ENCODE data around the gene ANKRD12. TPM values are rescaled to one million over a fixed set of nuclear protein-coding genes. Genes with fewer than 3 reads are reported as not detected.

The ANKRD12 gene
- total and polyA plus RNA-seq, 2 of the 4 experiments (the other 2 are of a cell fraction) = 2.6 to 12.9 TPM

DNA sequence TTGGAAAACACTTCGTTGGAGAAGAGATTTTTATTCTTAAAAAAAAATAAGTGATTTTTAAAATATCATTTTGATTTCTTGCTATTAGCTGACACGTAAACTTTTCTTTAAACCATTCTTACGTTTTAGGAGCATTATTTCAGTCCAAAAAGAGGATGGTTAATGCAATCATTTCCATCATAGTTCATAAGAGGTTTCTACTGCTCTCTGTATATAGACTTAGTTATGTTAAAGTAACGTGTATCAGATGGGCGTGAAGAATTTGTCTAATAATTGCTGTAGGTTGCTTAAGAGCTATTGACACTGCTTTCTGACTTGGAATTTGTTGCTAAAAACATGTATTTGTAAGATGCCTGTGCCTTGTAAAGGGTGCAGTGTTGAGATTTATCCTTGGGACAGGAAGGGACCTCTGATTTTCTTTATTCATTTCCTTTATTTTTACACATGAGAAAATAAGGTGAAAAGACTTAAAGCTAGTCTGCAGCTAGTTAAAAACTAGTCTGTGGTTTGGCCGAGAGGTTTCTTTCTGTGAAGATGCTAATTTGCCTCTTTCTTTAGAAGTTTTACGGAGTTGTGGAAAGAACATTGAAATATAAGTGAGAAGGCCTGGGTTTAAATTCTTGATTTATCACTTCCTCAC is 2.9 kb downstream of the ANKRD12 start:
- ChIA-PET CTCF (interaction anchor here (0.7 to 2.9 kb wide), 3 partner anchors 8 to 65 kb away, joined by 4 to 13 read pairs (median 7); no protein-coding TSS in a partner anchor), POLR2A (ENCODE audit: unreplicated experiment) (interaction anchor here (0.6 kb wide), 1 partner anchor 73 kb away, joined by 3 read pairs; no protein-coding TSS in a partner anchor)
- Histone ChIP-seq H4K91ac (ENCODE audit: insufficient read depth, low read depth, low read length) (no peak overlapping the region), H3K9me3 (ENCODE audit: control insufficient read depth, insufficient read depth, low read length) (no peaks in the 10 kb centered on the region), H2BK120ac (ENCODE audit: low read depth, low read length) (no peak overlapping the region), H3K4me2 (ENCODE audit: low read depth, low read length) (peak overlapping the region; percentile 85), H3K4ac (ENCODE audit: low read depth, low read length) (no peak overlapping the region), H3K56ac (ENCODE audit: extremely low read depth, insufficient read depth, low read length) (no peak overlapping the region), H3K14ac (replicated peaks; ENCODE audit: low read depth, low read length) (no peak overlapping the region), H2AK5ac (ENCODE audit: low read depth, low read length) (no peak overlapping the region), H2BK20ac (ENCODE audit: low read depth, low read length) (no peak overlapping the region), H3K9me1 (ENCODE audit: insufficient read depth, low read length) (0 out of 2 replicates have a peak, but pooled peaks cover 2% of the 10 kb centered on the region), H3K27ac (ENCODE audit: insufficient read depth, low read length) (no peak overlapping the region), H4K20me1 (ENCODE audit: insufficient read depth, low read length) (peaks cover 47% of the 10 kb centered on the region), H2AFZ (replicated peaks; ENCODE audit: low read length, poor library complexity) (no peak overlapping the region), H3K4me1 (ENCODE audit: control insufficient read depth, insufficient read depth, low read length) (peaks cover 11% of the 10 kb centered on the region), H3K4me3 (ENCODE audit: insufficient read depth, low read depth, low read length) (peak overlapping the region; percentile 2; the same call in 1 of the 2 replicates), H4K8ac (ENCODE audit: low read depth in 2 of 2, low read length in 2 of 2) (no peak overlapping the region; a peak in 1 of 4 replicates), H3K18ac (ENCODE audit: low read depth, low read length) (no peak overlapping the region), H2AK9ac (replicated peaks; ENCODE audit: low read depth, low read length, poor library complexity) (no peak overlapping the region), H3K23ac (ENCODE audit: low read depth, low read length) (peak overlapping the region; percentile 11; the same call in 1 of the 2 replicates), H3K36me3 (ENCODE audit: control insufficient read depth, insufficient read depth, low read length) (peaks cover 4% of the 10 kb centered on the region; the same call in 1 of the 2 replicates), H3K79me1 (ENCODE audit: low read depth in 1 of 2, low read length in 2 of 2) (peaks cover 0 to 39% of the 10 kb centered on the region in 2 experiments; a peak in 2 of 4 replicates), H2BK5ac (ENCODE audit: low read depth, low read length, poor library complexity, severe bottlenecking) (peak overlapping the region; percentile 51), H3K9ac (ENCODE audit: low read depth, low read length) (no peak overlapping the region), H2BK15ac (ENCODE audit: low read depth, low read length) (no peak overlapping the region), H4K5ac (ENCODE audit: low read depth, low read length) (no peak overlapping the region), H3K27me3 (ENCODE audit: control insufficient read depth, insufficient read depth, low read length) (no peaks in the 10 kb centered on the region)
- no peak for TF ChIP-seq CEBPB (IDR thresholded peaks at IDR 0.05; ENCODE audit: low read depth, low read length)
- TF ChIP-seq NFE2L2 (IDR thresholded peaks at IDR 0.05; ENCODE audit: low read depth, low read length) = no peak
- TF ChIP-seq, protein P1, sequence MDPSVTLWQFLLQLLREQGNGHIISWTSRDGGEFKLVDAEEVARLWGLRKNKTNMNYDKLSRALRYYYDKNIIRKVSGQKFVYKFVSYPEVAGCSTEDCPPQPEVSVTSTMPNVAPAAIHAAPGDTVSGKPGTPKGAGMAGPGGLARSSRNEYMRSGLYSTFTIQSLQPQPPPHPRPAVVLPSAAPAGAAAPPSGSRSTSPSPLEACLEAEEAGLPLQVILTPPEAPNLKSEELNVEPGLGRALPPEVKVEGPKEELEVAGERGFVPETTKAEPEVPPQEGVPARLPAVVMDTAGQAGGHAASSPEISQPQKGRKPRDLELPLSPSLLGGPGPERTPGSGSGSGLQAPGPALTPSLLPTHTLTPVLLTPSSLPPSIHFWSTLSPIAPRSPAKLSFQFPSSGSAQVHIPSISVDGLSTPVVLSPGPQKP (IDR thresholded peaks at IDR 0.05; ENCODE audit: borderline replicate concordance, low read depth, low read length) = no peak
- no peak for TF ChIP-seq MXI1 (IDR thresholded peaks at IDR 0.05; ENCODE audit: borderline replicate concordance, low read depth, low read length)
- TF ChIP-seq RAD21 (IDR thresholded peaks at IDR 0.05; ENCODE audit: low read length) = no peak
- DNase-seq (no peak), ATAC-seq (ENCODE audit: low read depth) (no peak)
- dilution Hi-C loops (cut with HindIII; ENCODE audit: low sequenced_read_pairs, unreplicated experiment) = no loop called here
- no CpG with 5 or more reads among the region's 7 CpGs for WGBS, 2 experiments (ENCODE audit: extremely low coverage in 2 of 2, insufficient read length in 1 of 2)
- intact Hi-C loops (cut with micrococcal nuclease) = loop anchor here (5.0 to 10.0 kb wide), 2 partner anchors 145 to 198 kb away; no protein-coding TSS in a partner anchor
- BruUV-seq (replicated peaks) = no TSS peak
- in situ Hi-C loops (cut with MboI; ENCODE audit: low sequenced_read_pairs) = loop anchor here (10.0 kb wide), 1 partner anchor 465 kb away; no protein-coding TSS in a partner anchor
